GM12878 (cell line): ENCODE measurements around the gene PRKAR2B. TPM values are rescaled to one million over a fixed set of nuclear protein-coding genes. Genes with fewer than 3 reads are reported as not detected.

Experiments
- ATAC-seq: fragments of 200-7000 bp; cut with Tn5 transposase; 3 replicates; pipeline ENCODE4 v1.9.1; 2020; ENCODE audit warnings: mild to moderate bottlenecking, moderate library complexity
- BruUV-seq: library from RNA; stranded (reverse); fragments of 400-500 nt; replicated peaks from 2 replicates; lab custom pipeline; 2021; lab: Mats Ljungman, UMichigan
- CTCF ChIA-PET: fragments of 300-600 bp; sonication (Branson Sonifier 250); formaldehyde crosslinking; extraction: SDS; loops from one replicate; lab custom pipeline; 2021; ENCODE audit warnings: inconsistent platforms; lab: Yijun Ruan, JAX
- POLR2A ChIA-PET: fragments of 350-600 bp; formaldehyde crosslinking; extraction: SDS; loops from one replicate; lab custom pipeline; 2021; ENCODE audit warnings: inconsistent platforms; lab: Charles Lee
- RAD21 ChIA-PET: fragments of 300-600 bp; sonication (Branson Sonifier 250); formaldehyde crosslinking; loops from one replicate; lab custom pipeline; 2023; ENCODE audit warnings: antibody characterized with exemption; ENCODE audit not compliant: unreplicated experiment; lab: Charles Lee
- SMC1A ChIA-PET: fragments of 300-600 bp; sonication (Branson Sonifier 250); formaldehyde crosslinking; loops from one replicate; lab custom pipeline; 2023; ENCODE audit not compliant: unreplicated experiment, uncharacterized antibody; lab: Charles Lee
- DNase-seq: peaks from one replicate; pipeline ENCODE4 v3.0.0-alpha.2; 2011; ENCODE audit warnings: low read depth, low spot score
- FAIRE-seq: peaks from 3 replicates; lab custom pipeline; 2011; peaks lifted over from hg19 to GRCh38; lab: Jason Lieb, UNC
- H2AFZ ChIP-seq: 2 replicates; pipeline ENCODE4 v1.6.0; 2011; ENCODE audit warnings: low read depth, low read length, control low read depth; ENCODE audit not compliant: control insufficient read depth
- H3K27ac ChIP-seq: 2 replicates; pipeline ENCODE4 v1.5.1; 2011; ENCODE audit warnings: control low read depth; ENCODE audit not compliant: control insufficient read depth, insufficient read depth
- H3K27me3 ChIP-seq, 2 experiments: replicated peaks in 1 of 2; 2 replicates each; pipeline versions ENCODE4 v1.6.0 to v1.6.1; 2011; ENCODE audit warnings: low read length in 1 of 2; ENCODE audit not compliant: control insufficient read depth in 2 of 2, insufficient read depth in 2 of 2
- H3K36me3 ChIP-seq, 2 experiments: 2 replicates each; pipeline ENCODE4 v1.5.1; 2011; ENCODE audit warnings: low read length in 1 of 2; ENCODE audit not compliant: control insufficient read depth in 2 of 2, insufficient read depth in 2 of 2
- H3K4me1 ChIP-seq: 2 replicates; pipeline ENCODE4 v1.6.1; 2011; ENCODE audit warnings: mild to moderate bottlenecking, low read length, moderate library complexity, mixed read lengths; ENCODE audit not compliant: control insufficient read depth, insufficient read depth
- H3K4me2 ChIP-seq: 2 replicates; pipeline ENCODE4 v1.6.0; 2011; ENCODE audit warnings: control low read depth; ENCODE audit not compliant: control insufficient read depth, insufficient read depth
- H3K4me3 ChIP-seq: fragments of 200-600 bp; sonication (generic); 2 replicates; pipeline ENCODE4 v1.5.1; 2016
- H3K79me2 ChIP-seq: 2 replicates; pipeline ENCODE4 v1.6.0; 2011; ENCODE audit warnings: low read length; ENCODE audit not compliant: control insufficient read depth, insufficient read depth
- H3K9ac ChIP-seq: 2 replicates; pipeline ENCODE4 v1.8.0; 2011; ENCODE audit warnings: low read length, control low read depth, mixed read lengths; ENCODE audit not compliant: control insufficient read depth, insufficient read depth
- H3K9me3 ChIP-seq: replicated peaks from 3 replicates; pipeline ENCODE4 v1.5.1; 2011; ENCODE audit warnings: mild to moderate bottlenecking, low read length; ENCODE audit not compliant: control insufficient read depth, insufficient read depth
- H4K20me1 ChIP-seq: 2 replicates; pipeline ENCODE4 v1.6.0; 2011; ENCODE audit not compliant: control insufficient read depth, insufficient read depth
- CTCF ChIP-seq, 3 experiments: IDR thresholded peaks in 2 of 3; conservative IDR thresholded peaks in 1 of 3; 2 replicates each; pipeline ENCODE4 v1.5.1; 2011; ENCODE audit warnings: low read depth in 3 of 3, low read length in 3 of 3, mild to moderate bottlenecking in 3 of 3, control low read depth in 2 of 3, moderate library complexity in 2 of 3, inconsistent platforms in 1 of 3, mixed read lengths in 1 of 3; ENCODE audit not compliant: control insufficient read depth in 2 of 3, insufficient read depth in 1 of 3; ENCODE audit errors: extremely low read depth in 1 of 3
- ESRRA ChIP-seq: IDR thresholded peaks from 2 replicates; pipeline ENCODE4 v1.6.1; 2012; ENCODE audit warnings: mild to moderate bottlenecking, low read length, improper control_type of control experiment
- ETV6 ChIP-seq, 2 experiments: fragments of 450-650 bp in 1 of 2; IDR thresholded peaks in 1 of 2; conservative IDR thresholded peaks in 1 of 2; 2 replicates each; pipeline ENCODE4 v1.6.1; 2014; ENCODE audit warnings: antibody characterized with exemption in 1 of 2, borderline replicate concordance in 1 of 2, low read depth in 1 of 2, mild to moderate bottlenecking in 1 of 2, moderate library complexity in 1 of 2
- IRF4 ChIP-seq: IDR thresholded peaks from 2 replicates; pipeline ENCODE4 v1.6.1; 2011; ENCODE audit warnings: low read depth, low read length
- JUND ChIP-seq: IDR thresholded peaks from 2 replicates; pipeline ENCODE4 v1.6.1; 2012; ENCODE audit warnings: low read depth, mild to moderate bottlenecking, low read length, improper control_type of control experiment, moderate library complexity
- MAX ChIP-seq: IDR thresholded peaks from 2 replicates; pipeline ENCODE4 v1.6.1; 2012; ENCODE audit warnings: low read depth, low read length, improper control_type of control experiment
- MEF2A ChIP-seq: IDR thresholded peaks from 2 replicates; pipeline ENCODE4 v1.6.1; 2011; ENCODE audit warnings: low read depth, mild to moderate bottlenecking, low read length, moderate library complexity; ENCODE audit not compliant: insufficient read depth
- MYC ChIP-seq: IDR thresholded peaks from 2 replicates; pipeline ENCODE4 v1.6.1; 2011; ENCODE audit warnings: mild to moderate bottlenecking, low read length, moderate library complexity, inconsistent platforms; ENCODE audit not compliant: insufficient read depth, insufficient replicate concordance, insufficient read length, severe bottlenecking
- NR2F1 ChIP-seq: fragments of 450-650 bp; conservative IDR thresholded peaks from 2 replicates; pipeline ENCODE4 v1.6.1; 2017; ENCODE audit warnings: mild to moderate bottlenecking
- POLR2A ChIP-seq: IDR thresholded peaks from 2 replicates; pipeline ENCODE4 v1.6.1; 2011; ENCODE audit warnings: low read depth, mild to moderate bottlenecking, low read length
- SIN3A ChIP-seq: IDR thresholded peaks from 2 replicates; pipeline ENCODE4 v1.6.1; 2012; ENCODE audit warnings: low read depth, low read length, improper control_type of control experiment
- SMAD5 ChIP-seq: IDR thresholded peaks from 2 replicates; pipeline ENCODE4 v1.6.1; 2016; ENCODE audit warnings: antibody characterized with exemption, low read depth
- STAT3 ChIP-seq: IDR thresholded peaks from 2 replicates; pipeline ENCODE4 v1.6.1; 2011; ENCODE audit warnings: low read depth, low read length, improper control_type of control experiment
- WRNIP1 ChIP-seq: IDR thresholded peaks from 2 replicates; pipeline ENCODE4 v1.6.1; 2011; ENCODE audit warnings: low read depth, low read length, improper control_type of control experiment, borderline replicate concordance
- ZZZ3 ChIP-seq: IDR thresholded peaks from 2 replicates; pipeline ENCODE4 v1.6.1; 2011; ENCODE audit warnings: low read depth; ENCODE audit not compliant: control insufficient read depth, insufficient read length
- WGBS: methylation state at CpG from one replicate; pipeline ENCODE4 v1.1.6; 2016; ENCODE audit warnings: low lambda C conversion rate; ENCODE audit not compliant: insufficient replicate concordance, insufficient coverage; ENCODE audit errors: missing lambda C conversion rate; 5-methylcytosine and 5-hydroxymethylcytosine counted together
- in situ Hi-C: fragments of 300-500 bp; cut with MboI; formaldehyde crosslinking; loops from 9 replicates; pipeline ENCODE4 v1.14.3; 2018; ENCODE audit warnings: mixed read lengths
- intact Hi-C: fragments of 100-400 bp; cut with micrococcal nuclease; formaldehyde crosslinking; loops from one replicate; pipeline ENCODE4 v1.14.2; 2022; ENCODE audit not compliant: unreplicated experiment
- polyA plus RNA-seq, 11 experiments: library from polyadenylated mRNA; depleted of rRNA in 4 of 11; unstranded in 6 of 11; stranded (reverse) in 5 of 11; fragments of >200 nt; fragmentation: Nextera tagmentation in 4 of 11; fragmentation: Illumina TruSeq in 1 of 11; extraction: Ambion mirVana in 4 of 11; extraction: Trizol in 1 of 11; gene quantifications; 1 replicate in 1 of 11; 2 replicates in 10 of 11; pipeline versions ENCODE4 v1.2.1 to v1.2.3, GENCODE V29; 2011 to 2016; ENCODE audit warnings: inconsistent platforms in 2 of 11, missing spikeins in 2 of 11, low read depth in 1 of 11
- total RNA-seq, 4 experiments: library from RNA; depleted of rRNA in 3 of 4; stranded (reverse); fragments of >200 nt in 3 of 4; fragmentation: Illumina TruSeq in 1 of 4; extraction: Trizol in 1 of 4; gene quantifications; 2 replicates each; pipeline versions ENCODE4 v1.2.1 to v1.2.3, GENCODE V29; 2013 to 2021

The PRKAR2B gene
- total and polyA plus RNA-seq, 10 of the 15 experiments (the other 5 are each of a cell fraction or from before 2014, with no cell fraction given): 0.01 to 0.18 (median 0.04) TPM; not detected in 4

GRCh38 chr7:107077699-107078516 is 33.4 kb downstream of the PRKAR2B start:
- Histone ChIP-seq H3K36me3 (no peaks in the 10 kb centered on the region), H3K9ac (no peak overlapping the region), H3K4me3 (no peak overlapping the region), H3K27me3 (no peaks in the 10 kb centered on the region), H3K9me3 (no peaks in the 10 kb centered on the region), H3K27ac (no peak overlapping the region), H4K20me1 (no peaks in the 10 kb centered on the region), H2AFZ (no peak overlapping the region), H3K4me1 (no peaks in the 10 kb centered on the region), H3K79me2 (no peaks in the 10 kb centered on the region), H3K4me2 (no peak overlapping the region)
- no TSS peak for BruUV-seq
- in situ Hi-C loops (no loop called here), intact Hi-C loops (no loop called here)
- DNase-seq (no peak), ATAC-seq (no peak), FAIRE-seq (no peak)
- 66% methylated on average over 10 of the region's 10 CpGs for WGBS
- ChIA-PET SMC1A (interaction anchor here (1.6 kb wide), 1 partner anchor 69 kb away, joined by 3 read pairs; no protein-coding TSS in a partner anchor), RAD21 (no interaction called here), POLR2A (no interaction called here), CTCF (no interaction called here)
- TF ChIP-seq MEF2A (no peak), NR2F1 (no peak), MAX (no peak), WRNIP1 (no peak)

DNA sequence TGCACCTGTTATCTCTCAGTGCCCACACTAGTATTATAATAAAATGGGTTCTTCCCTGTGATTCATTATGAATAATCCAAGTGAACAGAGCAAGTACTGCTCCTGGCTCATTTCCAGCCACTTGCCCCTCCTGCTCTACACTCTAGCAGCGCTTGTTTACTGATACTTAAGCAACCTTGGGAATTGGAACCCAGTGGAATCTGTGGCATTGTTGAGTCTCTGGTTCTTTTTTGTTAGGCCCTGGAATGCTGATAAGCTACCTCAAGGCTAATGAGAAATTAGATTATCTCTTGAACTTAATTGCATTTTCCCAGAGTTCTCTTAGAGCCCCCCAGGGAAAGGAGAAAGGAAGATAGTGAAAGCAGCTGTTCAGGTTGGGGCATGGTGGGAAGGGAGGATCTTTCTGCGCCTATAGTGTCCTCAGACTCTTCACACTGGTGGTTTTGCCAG is 34.0 kb downstream of the PRKAR2B start:
- POLR2A ChIA-PET: no interaction called here
- no peak for ATAC-seq
- BruUV-seq: no TSS peak
- Histone ChIP-seq H3K4me1 (no peaks in the 10 kb centered on the region), H3K27ac (no peak overlapping the region), H3K36me3 (no peaks in the 10 kb centered on the region), H3K4me2 (no peak overlapping the region), H3K9ac (no peak overlapping the region), H3K27me3 (no peaks in the 10 kb centered on the region), H4K20me1 (no peaks in the 10 kb centered on the region), H3K79me2 (no peaks in the 10 kb centered on the region), H2AFZ (no peak overlapping the region), H3K4me3 (no peak overlapping the region), H3K9me3 (no peaks in the 10 kb centered on the region)
- intact Hi-C loops: no loop called here
- in situ Hi-C loops: no loop called here
- 38% methylated on average over 2 of the region's 2 CpGs for WGBS
- SMC1A ChIA-PET: no interaction called here
- FAIRE-seq: no peak
- CTCF ChIA-PET: no interaction called here
- RAD21 ChIA-PET: no interaction called here
- no peak for DNase-seq
- TF ChIP-seq SIN3A (no peak), ETV6 (conservative IDR thresholded peaks at IDR 0.05 in 1 of 2, IDR thresholded peaks at IDR 0.05 in 1 of 2; ENCODE audit: borderline replicate concordance in 1 of 2, low read depth in 1 of 2) (no peak), JUND (no peak), ESRRA (no peak), CTCF (IDR thresholded peaks at IDR 0.05 in 2 of 3, conservative IDR thresholded peaks at IDR 0.05 in 1 of 3; ENCODE audit: control insufficient read depth in 2 of 3, extremely low read depth in 1 of 3, insufficient read depth in 1 of 3, low read depth in 3 of 3, low read length in 3 of 3) (no peak), POLR2A (no peak), MYC (no peak), IRF4 (no peak), ZZZ3 (no peak), SMAD5 (no peak), STAT3 (no peak), NR2F1 (no peak)
